Measurements from ENCODE around the gene MRS2.
"Not testable (repeated sequence)": the region's sequence is repeated elsewhere in the genome, so short reads cannot be mapped to it uniquely, and the experiment has no call there.

- TF ChIP-seq, protein P1, sequence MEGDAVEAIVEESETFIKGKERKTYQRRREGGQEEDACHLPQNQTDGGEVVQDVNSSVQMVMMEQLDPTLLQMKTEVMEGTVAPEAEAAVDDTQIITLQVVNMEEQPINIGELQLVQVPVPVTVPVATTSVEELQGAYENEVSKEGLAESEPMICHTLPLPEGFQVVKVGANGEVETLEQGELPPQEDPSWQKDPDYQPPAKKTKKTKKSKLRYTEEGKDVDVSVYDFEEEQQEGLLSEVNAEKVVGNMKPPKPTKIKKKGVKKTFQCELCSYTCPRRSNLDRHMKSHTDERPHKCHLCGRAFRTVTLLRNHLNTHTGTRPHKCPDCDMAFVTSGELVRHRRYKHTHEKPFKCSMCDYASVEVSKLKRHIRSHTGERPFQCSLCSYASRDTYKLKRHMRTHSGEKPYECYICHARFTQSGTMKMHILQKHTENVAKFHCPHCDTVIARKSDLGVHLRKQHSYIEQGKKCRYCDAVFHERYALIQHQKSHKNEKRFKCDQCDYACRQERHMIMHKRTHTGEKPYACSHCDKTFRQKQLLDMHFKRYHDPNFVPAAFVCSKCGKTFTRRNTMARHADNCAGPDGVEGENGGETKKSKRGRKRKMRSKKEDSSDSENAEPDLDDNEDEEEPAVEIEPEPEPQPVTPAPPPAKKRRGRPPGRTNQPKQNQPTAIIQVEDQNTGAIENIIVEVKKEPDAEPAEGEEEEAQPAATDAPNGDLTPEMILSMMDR (IDR thresholded peaks at IDR 0.05) = not testable (repeated sequence)
- not testable (repeated sequence) for TF ChIP-seq POLR2A (IDR thresholded peaks at IDR 0.05)
Measured at GRCh38 chr6:24362363-24362762, 40.4 kb upstream of the MRS2 start.

Data from right lobe of liver (tissue), 4 donors.